HG02571 (cell line): ENCODE results near the gene SYNE2.
"Not testable (repeated sequence)": the region's sequence is repeated elsewhere in the genome, so short reads cannot be mapped to it uniquely, and the experiment has no call there.

Experiments used
- ATAC-seq: cut with Tn5 transposase; IDR thresholded peaks from one replicate; pipeline ENCODE4 v1.9.1; 2021; ENCODE audit warnings: mild to moderate bottlenecking, moderate library complexity; ENCODE audit not compliant: unreplicated experiment

Gene SYNE2, protein sequence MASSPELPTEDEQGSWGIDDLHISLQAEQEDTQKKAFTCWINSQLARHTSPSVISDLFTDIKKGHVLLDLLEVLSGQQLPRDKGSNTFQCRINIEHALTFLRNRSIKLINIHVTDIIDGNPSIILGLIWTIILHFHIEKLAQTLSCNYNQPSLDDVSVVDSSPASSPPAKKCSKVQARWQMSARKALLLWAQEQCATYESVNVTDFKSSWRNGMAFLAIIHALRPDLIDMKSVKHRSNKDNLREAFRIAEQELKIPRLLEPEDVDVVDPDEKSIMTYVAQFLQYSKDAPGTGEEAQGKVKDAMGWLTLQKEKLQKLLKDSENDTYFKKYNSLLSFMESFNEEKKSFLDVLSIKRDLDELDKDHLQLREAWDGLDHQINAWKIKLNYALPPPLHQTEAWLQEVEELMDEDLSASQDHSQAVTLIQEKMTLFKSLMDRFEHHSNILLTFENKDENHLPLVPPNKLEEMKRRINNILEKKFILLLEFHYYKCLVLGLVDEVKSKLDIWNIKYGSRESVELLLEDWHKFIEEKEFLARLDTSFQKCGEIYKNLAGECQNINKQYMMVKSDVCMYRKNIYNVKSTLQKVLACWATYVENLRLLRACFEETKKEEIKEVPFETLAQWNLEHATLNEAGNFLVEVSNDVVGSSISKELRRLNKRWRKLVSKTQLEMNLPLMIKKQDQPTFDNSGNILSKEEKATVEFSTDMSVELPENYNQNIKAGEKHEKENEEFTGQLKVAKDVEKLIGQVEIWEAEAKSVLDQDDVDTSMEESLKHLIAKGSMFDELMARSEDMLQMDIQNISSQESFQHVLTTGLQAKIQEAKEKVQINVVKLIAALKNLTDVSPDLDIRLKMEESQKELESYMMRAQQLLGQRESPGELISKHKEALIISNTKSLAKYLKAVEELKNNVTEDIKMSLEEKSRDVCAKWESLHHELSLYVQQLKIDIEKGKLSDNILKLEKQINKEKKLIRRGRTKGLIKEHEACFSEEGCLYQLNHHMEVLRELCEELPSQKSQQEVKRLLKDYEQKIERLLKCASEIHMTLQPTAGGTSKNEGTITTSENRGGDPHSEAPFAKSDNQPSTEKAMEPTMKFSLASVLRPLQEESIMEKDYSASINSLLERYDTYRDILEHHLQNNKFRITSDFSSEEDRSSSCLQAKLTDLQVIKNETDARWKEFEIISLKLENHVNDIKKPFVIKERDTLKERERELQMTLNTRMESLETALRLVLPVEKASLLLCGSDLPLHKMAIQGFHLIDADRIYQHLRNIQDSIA (N-terminal part only)

GRCh38 chr14:63852817-63853731 lies at the start of gene SYNE2:
Gene SYNE2 (plus strand): TSS chr14:63853004. CDS start chr14:63909149, 56,145 bp downstream.
- ATAC-seq = peak; percentile 80

DNA sequence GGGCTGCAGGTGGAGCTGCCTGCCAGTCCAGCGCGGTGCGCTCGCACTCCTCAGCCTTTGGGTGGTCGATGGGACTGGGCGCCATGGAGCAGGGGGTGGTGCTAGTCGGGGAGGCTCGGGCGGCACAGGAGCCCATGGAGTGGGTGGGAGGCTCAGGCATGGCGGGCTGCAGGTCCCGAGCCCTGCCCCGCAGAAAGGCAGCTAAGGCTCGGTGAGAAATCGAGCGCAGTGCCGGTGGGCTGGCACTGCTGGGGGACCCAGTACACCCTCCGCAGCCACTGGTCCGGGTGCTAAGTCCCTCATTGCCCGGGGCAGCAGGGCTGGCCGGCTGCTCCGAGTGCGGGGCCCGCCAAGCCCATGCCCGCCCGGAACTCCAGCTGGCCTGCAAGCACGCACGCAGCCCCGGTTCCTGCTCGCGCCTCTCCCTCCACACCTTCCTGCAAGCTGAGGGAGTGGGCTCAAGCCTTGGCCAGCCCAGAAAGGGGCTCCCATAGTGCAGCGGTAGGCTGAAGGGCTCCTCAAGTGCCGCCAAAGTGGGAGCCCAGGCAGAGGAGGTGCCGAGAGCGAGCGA lies 49.5 kb upstream of the SYNE2 start:
- not testable (repeated sequence) for ATAC-seq

GRCh38 chr14:63806064-63806463 lies 46.7 kb upstream of the SYNE2 start:
- ATAC-seq = not testable (repeated sequence)

DNA sequence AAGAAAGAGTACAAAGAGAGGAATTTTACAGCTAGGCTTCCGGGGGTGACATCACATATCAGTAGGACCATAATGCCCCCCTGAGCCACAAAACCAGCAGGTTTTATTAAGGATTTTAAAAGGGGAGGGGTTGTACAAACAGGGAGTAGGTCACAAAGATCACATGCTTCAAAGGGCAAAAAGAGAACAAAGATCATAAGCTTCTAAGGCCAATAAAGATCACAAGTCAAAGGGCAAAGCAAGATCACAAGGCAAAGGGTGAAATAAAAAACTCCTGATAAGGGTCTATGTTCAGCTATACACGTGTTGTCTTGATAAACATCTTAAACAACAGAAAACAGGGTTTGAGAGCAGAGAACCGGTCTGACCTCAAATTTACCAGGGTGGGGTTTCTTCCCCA lies 41.1 kb upstream of the SYNE2 start:
- ATAC-seq = not testable (repeated sequence)

DNA sequence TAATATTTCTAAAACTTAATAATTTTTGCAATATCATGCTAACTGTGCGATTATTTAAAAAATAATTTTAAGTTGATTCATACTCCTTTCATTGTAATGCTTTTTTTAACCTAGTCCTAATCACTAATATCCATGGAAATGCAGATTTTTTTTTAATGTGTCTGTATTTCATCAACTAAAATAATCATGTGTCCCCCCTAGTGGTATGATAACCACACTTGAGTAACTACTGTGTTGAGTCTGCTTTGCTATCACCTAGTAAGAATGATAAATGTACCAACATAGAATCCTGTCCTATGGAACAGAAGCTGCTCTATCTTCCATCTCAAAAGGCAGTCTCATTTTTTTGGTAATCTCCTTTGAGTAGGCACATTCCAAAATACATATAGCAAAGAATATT lies 19.1 kb upstream of the SYNE2 start:
- ATAC-seq = no peak

GRCh38 chr14:63840981-63841380 lies 11.8 kb upstream of the SYNE2 start:
- ATAC-seq = no peak

DNA sequence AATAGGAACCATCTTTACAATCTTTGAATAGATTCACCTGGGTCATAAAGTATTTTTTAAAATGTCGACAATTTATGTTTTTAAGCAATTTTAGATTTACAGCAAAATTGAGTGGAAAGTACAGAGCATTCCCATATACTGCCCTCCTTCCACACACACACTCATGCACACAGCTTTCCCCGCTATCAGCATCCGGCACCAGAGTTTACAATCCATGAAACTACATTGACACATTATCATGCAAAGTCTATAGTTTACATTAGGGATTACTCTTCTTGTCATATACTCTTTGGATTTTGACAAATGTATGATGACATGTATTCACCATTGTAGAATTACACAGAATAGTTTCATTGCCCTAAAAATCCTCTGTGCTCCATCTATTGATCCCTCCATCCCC lies 9.0 kb upstream of the SYNE2 start:
- no peak for ATAC-seq

GRCh38 chr14:63848890-63849289 lies 3.9 kb upstream of the SYNE2 start:
- no peak for ATAC-seq

DNA sequence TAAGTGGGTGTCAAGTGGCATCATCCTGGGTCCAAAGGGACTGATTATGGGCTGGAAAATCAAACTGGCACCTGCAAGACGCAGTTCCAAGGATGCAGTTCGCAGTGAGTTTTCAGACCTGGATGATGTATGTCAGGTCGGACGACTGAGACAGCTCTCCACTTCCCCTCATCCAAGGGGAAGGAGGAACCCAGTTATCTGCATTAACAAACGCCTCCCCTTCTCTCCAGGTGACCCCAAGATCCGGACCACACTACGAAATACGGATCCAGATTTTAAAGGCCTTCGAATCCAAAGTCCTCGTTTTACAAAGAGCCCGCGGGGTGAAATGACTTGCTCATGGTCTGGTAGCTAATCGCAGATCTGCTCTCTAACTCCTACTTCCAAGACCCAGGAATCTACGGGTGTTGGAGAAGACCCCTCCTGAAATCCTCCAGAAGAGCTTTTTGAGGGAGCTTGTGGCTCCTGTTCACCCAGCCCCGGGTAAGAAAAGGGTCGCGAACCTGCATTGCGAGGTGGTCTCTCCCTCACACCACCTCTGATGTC lies 460 bp upstream of the SYNE2 start:
- ATAC-seq = no peak

DNA sequence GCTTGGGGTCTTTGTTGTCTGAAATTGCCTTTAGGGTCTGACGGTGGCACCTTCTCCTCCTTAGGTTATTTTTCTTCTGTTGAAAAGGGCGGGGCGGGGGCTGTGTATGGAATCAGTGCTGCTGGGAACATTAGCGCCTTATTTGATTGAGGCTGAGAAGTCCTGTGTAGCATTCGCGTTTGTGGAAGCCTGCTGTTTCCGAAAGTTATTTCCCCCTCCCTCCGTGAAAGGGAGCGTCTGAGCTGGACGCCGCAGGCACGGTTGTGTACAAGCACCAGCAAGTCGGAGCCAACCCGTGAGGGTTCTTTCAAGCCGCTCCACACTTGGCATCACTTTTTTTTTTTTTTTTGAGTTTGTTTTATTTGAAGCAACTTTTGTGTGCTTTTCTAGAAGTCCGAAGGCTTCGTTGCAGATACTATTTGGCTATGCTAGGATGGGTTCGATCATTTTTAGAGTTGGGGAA lies 1.1 kb downstream of the SYNE2 start:
- ATAC-seq = peak; percentile 32

DNA sequence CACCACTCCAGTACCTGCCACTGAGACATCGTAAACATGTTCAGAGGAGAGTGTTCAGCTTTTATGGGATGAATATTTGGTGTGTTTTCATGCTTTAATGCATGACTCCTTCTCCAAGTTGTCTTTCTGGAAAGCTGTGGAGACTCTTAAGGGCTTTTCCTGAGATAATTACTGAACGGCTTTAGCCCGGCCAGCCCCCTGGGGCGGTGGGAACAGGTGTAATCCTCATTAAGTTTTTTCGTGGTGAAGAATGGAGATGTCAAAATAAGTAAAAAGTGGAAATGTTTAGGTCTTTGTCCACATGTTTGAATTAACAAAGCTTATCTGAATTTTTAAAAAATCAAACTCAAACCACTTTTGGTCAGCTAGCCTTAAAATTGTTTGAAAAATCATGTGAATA lies 1.5 kb downstream of the SYNE2 start:
- ATAC-seq = no peak

DNA sequence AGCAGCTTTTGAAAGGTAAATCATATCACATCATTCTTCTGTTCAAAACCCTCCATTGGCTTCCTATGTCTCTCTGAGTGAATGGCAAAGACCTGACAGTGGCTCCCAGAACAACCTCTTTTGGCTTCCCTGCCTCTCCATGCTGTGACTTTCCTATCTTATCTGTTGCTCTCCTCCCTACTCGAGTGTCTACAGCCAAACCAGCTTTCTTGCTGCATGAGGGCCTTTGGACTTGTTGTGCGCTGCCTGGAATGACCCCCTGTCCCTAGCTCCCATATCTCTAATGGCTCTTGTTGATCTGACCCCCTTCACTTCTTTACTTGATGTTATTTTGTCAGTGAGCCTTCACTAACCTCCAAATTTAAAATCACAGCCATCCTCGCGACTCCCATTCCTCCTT lies 2.5 kb downstream of the SYNE2 start:
- ATAC-seq = no peak

DNA sequence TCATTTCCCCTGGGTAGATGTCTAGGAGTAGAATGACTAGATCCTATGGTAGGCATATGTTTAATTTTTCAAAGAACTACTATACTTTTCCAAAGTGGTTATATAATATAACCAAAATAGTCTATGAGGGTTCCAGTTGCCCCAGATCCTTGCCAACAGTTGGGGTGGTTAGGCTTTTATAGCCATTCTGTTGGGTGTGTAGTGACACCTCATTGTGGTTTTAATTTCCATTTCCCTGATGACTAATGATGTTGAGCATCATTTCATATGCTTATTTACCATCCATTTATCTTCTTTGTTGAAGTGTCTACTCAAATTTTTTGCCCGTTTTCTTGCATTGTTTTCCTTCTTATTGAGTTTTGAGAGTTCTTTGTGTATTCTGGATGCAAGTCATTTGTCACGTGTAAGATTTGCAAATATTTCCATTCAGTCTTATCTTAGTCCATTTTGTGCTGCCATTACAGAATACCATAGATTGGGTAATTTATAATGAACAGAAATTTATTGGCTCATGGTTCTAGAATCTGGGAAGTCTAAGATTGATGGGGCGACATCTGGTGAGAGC lies 4.7 kb downstream of the SYNE2 start:
- no peak for ATAC-seq

DNA sequence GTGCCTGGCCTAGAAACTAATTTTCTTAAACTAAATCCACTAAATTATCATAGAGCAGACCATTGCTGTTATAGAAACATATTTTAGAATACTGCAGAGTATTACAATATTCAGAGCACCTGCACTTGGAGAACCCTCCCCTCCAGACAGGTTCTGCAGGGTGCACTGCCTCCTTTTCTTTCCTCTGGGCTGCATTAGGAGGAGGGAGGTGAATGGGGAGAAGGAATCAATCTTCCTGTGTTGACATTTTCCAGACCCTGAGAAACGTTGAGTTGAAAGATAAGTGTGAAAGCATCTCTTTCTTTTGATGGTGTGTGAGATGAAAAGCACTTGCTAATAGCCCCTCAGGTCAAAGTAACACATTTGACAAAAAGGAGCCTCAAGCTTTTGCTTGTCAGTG lies 7.3 kb downstream of the SYNE2 start:
- no peak for ATAC-seq

DNA sequence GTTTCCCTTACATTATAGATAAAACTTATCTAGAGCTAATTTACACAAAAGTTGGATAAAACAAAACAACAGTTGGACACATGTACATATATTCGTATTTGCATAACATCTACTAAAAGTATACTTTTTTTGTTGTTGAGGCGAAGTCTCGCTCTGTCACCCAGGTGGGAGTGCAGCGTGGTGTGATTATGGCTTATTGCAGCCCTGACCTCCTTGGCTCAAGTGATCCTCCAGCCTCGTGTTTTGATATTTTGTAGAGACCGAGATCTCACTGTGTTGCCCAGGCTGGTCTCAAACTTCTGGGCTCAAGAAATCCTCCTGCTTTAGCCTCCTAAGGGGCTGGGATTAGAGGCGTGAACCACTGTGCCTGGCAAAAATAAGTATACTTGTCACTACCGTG lies 9.4 kb downstream of the SYNE2 start:
- no peak for ATAC-seq

GRCh38 chr14:63863004-63863403 lies 10.2 kb downstream of the SYNE2 start:
- ATAC-seq = no peak

- peak; percentile 34 for ATAC-seq
These were observed 12.0 kb downstream of the SYNE2 start for GRCh38 chr14:63864775-63865174.

- no peak for ATAC-seq
These were observed 15.4 kb downstream of the SYNE2 start for GRCh38 chr14:63867933-63868921.
